LoVo (cell line): ENCODE data around the gene RERE.

Source experiments
- DNase-seq: peaks from one replicate; pipeline ENCODE4 v3.0.0-alpha.2; 2016; ENCODE audit warnings: low spot score

Gene RERE

GRCh38 chr1:8817412-8818324 is at the start of gene RERE:
Gene RERE, minus strand, starts transcription at chr1:8817640.
- DNase-seq: peak; percentile 92

- no peak for DNase-seq
Measured at GRCh38 chr1:8866792-8867415, 49.5 kb upstream of the RERE start.

GRCh38 chr1:8866173-8866791 is 48.8 kb upstream of the RERE start:
- DNase-seq: no peak

GRCh38 chr1:8864713-8865344 is 47.4 kb upstream of the RERE start:
- no peak for DNase-seq

GRCh38 chr1:8863794-8864233 is 46.4 kb upstream of the RERE start:
- DNase-seq: no peak

GRCh38 chr1:8863138-8863537 is 45.7 kb upstream of the RERE start:
- DNase-seq: no peak

- no peak for DNase-seq
Measured at GRCh38 chr1:8862528-8862927, 45.1 kb upstream of the RERE start.

GRCh38 chr1:8860738-8861516 is 43.5 kb upstream of the RERE start:
- DNase-seq: no peak

- peak; percentile 30 for DNase-seq
Measured at GRCh38 chr1:8858888-8859706, 41.7 kb upstream of the RERE start.

- no peak for DNase-seq
Measured at GRCh38 chr1:8858112-8858668, 40.8 kb upstream of the RERE start.

- no peak for DNase-seq
Measured at GRCh38 chr1:8856689-8857412, 39.4 kb upstream of the RERE start.

- no peak for DNase-seq
Measured at GRCh38 chr1:8854240-8854639, 36.8 kb upstream of the RERE start.

GRCh38 chr1:8851060-8851459 is 33.6 kb upstream of the RERE start:
- no peak for DNase-seq

GRCh38 chr1:8848663-8849386 is 31.4 kb upstream of the RERE start:
- DNase-seq: peak; percentile 81

GRCh38 chr1:8847990-8848389 is 30.6 kb upstream of the RERE start:
- no peak for DNase-seq

- no peak for DNase-seq
Measured at GRCh38 chr1:8846263-8846662, 28.8 kb upstream of the RERE start.

- DNase-seq: no peak
Measured at GRCh38 chr1:8845104-8846097, 28.0 kb upstream of the RERE start.

GRCh38 chr1:8844501-8845006 is 27.1 kb upstream of the RERE start:
- no peak for DNase-seq
